Activated CD4-positive, alpha-beta T cell treated with anti-CD3 and anti-CD28 coated beads, Interleukin-2, amount 10 ng/mL, durations not matched to agents 7 days and 5 days (primary cell): ENCODE results near the gene EEF2K. TPM values are rescaled to one million over a fixed set of nuclear protein-coding genes. Genes with fewer than 3 reads are reported as not detected.
A peak's percentile ranks its signal among the peaks of the same experiment; 100 is the strongest.

Experiments used
- CTCF ChIA-PET: fragments of 350-600 bp; sonication (Branson Sonifier 250); formaldehyde crosslinking; loops from one replicate; lab custom pipeline; 2021; ENCODE audit warnings: antibody characterized with exemption; lab: Charles Lee
- POLR2A ChIA-PET: fragments of 350-600 bp; sonication (Branson Sonifier 250); formaldehyde crosslinking; loops from one replicate; lab custom pipeline; 2021; ENCODE audit warnings: antibody characterized with exemption; lab: Charles Lee
- DNase-seq: peaks from one replicate; pipeline ENCODE4 v3.0.0-alpha.2; 2020
- H3K27ac Mint-ChIP-seq: one replicate; pipeline ENCODE4 v1.8.0; 2021; ENCODE audit warnings: mild to moderate bottlenecking, moderate library complexity, mixed read lengths
- H3K27me3 Mint-ChIP-seq: one replicate; pipeline ENCODE4 v1.8.0; 2021; ENCODE audit warnings: mixed read lengths
- H3K36me3 Mint-ChIP-seq: one replicate; pipeline ENCODE4 v1.8.0; 2021; ENCODE audit warnings: low read depth, mixed read lengths
- H3K4me1 Mint-ChIP-seq: one replicate; pipeline ENCODE4 v1.8.0; 2021; ENCODE audit warnings: mixed read lengths
- H3K4me3 Mint-ChIP-seq: one replicate; pipeline ENCODE4 v1.8.0; 2021; ENCODE audit warnings: mild to moderate bottlenecking, moderate library complexity, mixed read lengths
- H3K9me3 Mint-ChIP-seq: one replicate; pipeline ENCODE4 v1.8.0; 2021; ENCODE audit warnings: mixed read lengths
- total RNA-seq, 2 experiments: library from RNA; stranded (reverse); gene quantifications; one replicate each; pipeline ENCODE4 v1.2.3, GENCODE V29; 2021

EEF2K gene
- total RNA-seq, 2 experiments from 2014 or later = 21.9 to 23.8 TPM

DNA sequence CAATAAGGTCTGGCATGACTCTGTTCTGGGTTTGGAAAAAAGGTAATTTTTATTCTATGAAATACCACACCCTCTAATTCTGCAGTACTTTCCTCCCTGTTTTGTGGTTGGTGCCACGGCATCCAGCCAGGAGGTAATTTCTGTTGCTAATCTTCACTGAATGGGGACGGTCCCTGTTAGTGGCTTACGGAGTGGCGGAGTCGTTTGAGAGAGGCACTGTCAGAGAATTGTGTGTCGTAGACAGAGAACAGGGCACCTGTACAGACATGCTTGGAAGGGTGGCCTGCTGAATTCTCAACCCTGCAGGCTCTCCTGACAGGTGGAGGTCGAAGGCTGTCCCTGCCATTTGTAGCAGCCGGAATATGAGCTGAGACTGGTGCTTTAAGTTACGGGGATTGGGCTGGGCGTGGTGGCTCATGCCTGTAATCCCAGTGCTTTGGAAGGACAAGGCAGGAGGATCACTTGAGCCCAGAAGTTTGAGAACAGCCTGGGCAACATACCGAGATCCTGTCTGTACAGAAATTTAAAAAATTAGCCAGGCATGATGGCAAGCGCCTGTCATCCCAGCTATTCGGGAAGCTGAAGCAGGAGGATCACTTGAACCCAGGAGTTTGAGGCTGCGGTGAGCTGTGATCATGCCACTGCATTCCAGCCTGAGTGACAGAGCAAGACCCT lies 33.2 kb downstream of the EEF2K start:
- Mint-ChIP-seq H3K36me3 (peaks cover 18% of the 10 kb centered on the region), H3K27ac (peak overlapping the region; percentile 79), H3K27me3 (no peaks in the 10 kb centered on the region), H3K4me3 (no peak overlapping the region), H3K9me3 (no peaks in the 10 kb centered on the region), H3K4me1 (peaks cover 36% of the 10 kb centered on the region)
- DNase-seq = no peak
- ChIA-PET POLR2A (no interaction called here), CTCF (interaction anchor here (0.6 to 1.9 kb wide), 2 partner anchors 21 to 1358 kb away, joined by 4 read pairs; no protein-coding TSS in a partner anchor)

DNA sequence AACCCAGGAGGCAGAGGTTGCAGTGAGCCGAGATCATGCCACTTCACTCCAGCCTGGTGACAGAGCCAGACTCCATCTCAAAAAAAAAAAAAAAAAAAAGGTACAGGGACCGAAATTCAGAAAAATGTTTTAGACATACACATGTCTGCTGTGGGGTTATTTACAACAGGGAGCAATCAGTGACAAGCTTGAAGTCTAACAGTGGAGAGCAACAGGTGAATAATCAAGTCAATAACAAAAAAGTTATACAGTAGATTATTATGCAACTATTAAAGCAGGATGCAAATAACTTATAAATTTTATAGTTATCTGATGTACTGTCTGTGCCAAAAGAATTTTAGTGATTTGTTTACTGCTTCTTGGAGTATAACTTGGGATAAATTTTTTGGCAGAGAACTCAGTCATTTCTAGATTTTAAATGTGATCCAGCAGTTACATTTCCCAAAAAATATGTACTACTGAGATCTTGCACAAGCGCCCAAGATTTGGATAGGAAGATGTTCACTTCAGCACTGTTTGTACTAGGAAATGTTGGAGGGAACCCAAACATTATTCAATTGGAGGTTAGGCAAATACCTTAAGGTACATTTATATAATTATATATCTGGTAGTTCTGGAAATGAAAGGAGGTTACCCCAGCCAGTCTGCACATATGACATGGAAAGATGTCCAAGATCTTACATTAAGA lies 34.1 kb downstream of the EEF2K start:
- Mint-ChIP-seq H3K4me3 (no peak overlapping the region), H3K4me1 (peaks cover 36% of the 10 kb centered on the region)

DNA sequence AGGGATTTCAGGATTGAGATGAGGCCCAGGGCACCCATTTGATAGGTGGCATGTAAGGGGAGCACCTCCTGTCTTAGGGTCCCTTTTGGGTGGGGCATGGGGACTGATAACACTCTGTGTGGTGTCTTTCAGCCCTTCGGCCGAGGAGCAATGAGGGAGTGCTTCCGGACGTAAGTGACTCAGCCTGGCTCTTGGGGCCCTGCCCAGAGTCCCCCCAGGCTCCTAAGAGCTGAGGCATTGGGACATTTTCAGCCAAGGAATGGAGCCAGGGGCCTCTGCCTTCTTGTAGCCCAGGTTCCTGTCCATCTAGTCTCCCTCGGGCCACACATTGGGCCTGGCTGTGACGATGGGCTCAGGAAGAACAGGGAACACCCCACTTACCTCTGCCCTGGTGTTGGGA lies 44.4 kb downstream of the EEF2K start:
- POLR2A ChIA-PET = no interaction called here
- Mint-ChIP-seq H3K4me3 (no peak overlapping the region), H3K27ac (no peak overlapping the region), H3K9me3 (peaks cover 4% of the 10 kb centered on the region), H3K4me1 (no peaks in the 10 kb centered on the region), H3K27me3 (no peaks in the 10 kb centered on the region), H3K36me3 (peaks cover 46% of the 10 kb centered on the region)
- no peak for DNase-seq
- CTCF ChIA-PET = interaction anchor here (0.8 to 2.8 kb wide), 2 partner anchors 12 to 47 kb away, joined by 3 to 8 read pairs; partner anchors contain the start of gene POLR3E

More for the DNA sequence above, 34.1 kb downstream of the EEF2K start:
- CTCF ChIA-PET = interaction anchor here (0.7 to 3.0 kb wide), 4 partner anchors 13 to 58 kb away, joined by 4 to 17 read pairs (median 4); no protein-coding TSS in a partner anchor
- POLR2A ChIA-PET = no interaction called here
- peaks cover 17% of the 10 kb centered on the region for H3K36me3 Mint-ChIP-seq
- no peaks in the 10 kb centered on the region for H3K9me3 Mint-ChIP-seq
- peak overlapping the region; percentile 96 for H3K27ac Mint-ChIP-seq
- H3K27me3 Mint-ChIP-seq = no peaks in the 10 kb centered on the region
- no peak for DNase-seq

DNA sequence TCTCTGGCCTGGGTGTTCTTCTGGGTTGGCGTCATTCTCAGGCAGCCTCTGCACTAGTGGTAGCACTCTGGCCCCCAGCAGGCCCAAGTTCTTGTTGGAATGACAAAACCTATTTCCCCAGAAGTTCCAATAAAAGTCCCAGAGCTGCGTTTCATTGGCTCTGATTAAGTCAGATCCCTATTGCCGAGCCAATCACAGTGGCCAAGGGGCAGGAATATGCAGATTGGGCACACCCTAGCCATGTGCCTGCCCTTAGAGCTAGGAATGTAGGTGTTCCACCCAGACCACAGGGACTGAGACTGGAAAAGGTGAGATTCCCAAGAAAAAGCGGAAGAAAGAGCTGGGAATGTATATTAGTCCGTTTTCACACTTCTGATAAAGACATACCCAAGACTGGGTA lies 46.2 kb downstream of the EEF2K start:
- Mint-ChIP-seq H3K27ac (no peak overlapping the region), H3K36me3 (peaks cover 51% of the 10 kb centered on the region), H3K4me1 (no peaks in the 10 kb centered on the region), H3K4me3 (no peak overlapping the region), H3K9me3 (peaks cover 4% of the 10 kb centered on the region), H3K27me3 (no peaks in the 10 kb centered on the region)
- CTCF ChIA-PET = interaction anchor here (0.8 to 3.0 kb wide), 4 partner anchors 8 to 26 kb away, joined by 3 to 17 read pairs (median 6); no protein-coding TSS in a partner anchor
- no peak for DNase-seq
- POLR2A ChIA-PET = no interaction called here

DNA sequence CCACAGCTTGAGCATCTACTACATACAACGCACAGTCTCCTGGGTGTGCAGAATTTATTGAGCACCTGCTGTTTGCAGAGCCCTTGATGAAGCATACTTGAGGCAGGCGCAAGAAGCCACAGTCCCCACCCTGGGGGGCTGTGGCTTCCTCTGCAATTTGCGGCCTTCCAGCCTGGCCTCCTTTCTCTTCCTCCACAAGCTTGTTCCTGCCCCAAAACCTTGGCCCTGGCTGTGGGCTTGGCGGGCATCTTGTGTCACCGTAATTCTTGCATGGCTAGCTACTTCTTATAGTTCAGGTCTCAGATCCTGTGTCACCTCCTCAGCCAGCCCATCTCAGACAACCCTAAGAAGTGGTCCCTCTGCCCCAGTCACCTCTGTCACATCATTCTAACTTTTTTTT lies 47.2 kb downstream of the EEF2K start:
- no peak for DNase-seq
- Mint-ChIP-seq H3K4me3 (no peak overlapping the region), H3K27ac (no peak overlapping the region), H3K36me3 (peaks cover 60% of the 10 kb centered on the region), H3K4me1 (no peaks in the 10 kb centered on the region), H3K9me3 (peaks cover 4% of the 10 kb centered on the region), H3K27me3 (no peaks in the 10 kb centered on the region)
- CTCF ChIA-PET = interaction anchor here (0.6 to 3.0 kb wide), 3 partner anchors 11 to 1521 kb away, joined by 3 to 17 read pairs (median 5); no protein-coding TSS in a partner anchor
- POLR2A ChIA-PET = interaction anchor here (0.6 kb wide), 1 partner anchor 30 kb away, joined by 4 read pairs; no protein-coding TSS in a partner anchor

DNA sequence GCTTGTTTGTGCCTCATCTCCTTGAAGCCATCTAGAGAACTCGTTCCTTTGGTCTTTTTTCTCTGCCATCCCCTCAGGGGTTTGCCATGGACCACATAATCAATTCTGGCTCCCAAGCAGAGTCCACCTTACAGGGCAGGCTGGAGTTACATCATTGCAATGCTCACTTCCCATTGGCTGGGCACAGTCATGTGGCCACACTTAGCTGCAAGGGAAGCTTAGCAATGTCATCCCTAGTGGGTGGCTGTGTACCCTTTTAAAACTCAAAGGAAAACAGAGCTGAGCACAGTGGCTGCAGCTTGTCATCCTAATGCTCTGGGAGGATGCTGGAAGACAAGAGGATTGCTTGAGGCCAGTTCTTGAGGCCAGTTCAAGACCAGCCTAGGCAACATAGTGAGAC lies 49.3 kb downstream of the EEF2K start:
- Mint-ChIP-seq H3K27me3 (no peaks in the 10 kb centered on the region), H3K4me1 (no peaks in the 10 kb centered on the region), H3K9me3 (peaks cover 4% of the 10 kb centered on the region), H3K27ac (no peak overlapping the region), H3K4me3 (no peak overlapping the region), H3K36me3 (peaks cover 68% of the 10 kb centered on the region)
- POLR2A ChIA-PET = no interaction called here
- DNase-seq = no peak
- CTCF ChIA-PET = interaction anchor here (1.3 kb wide), 1 partner anchor 9 kb away, joined by 4 read pairs; no protein-coding TSS in a partner anchor

DNA sequence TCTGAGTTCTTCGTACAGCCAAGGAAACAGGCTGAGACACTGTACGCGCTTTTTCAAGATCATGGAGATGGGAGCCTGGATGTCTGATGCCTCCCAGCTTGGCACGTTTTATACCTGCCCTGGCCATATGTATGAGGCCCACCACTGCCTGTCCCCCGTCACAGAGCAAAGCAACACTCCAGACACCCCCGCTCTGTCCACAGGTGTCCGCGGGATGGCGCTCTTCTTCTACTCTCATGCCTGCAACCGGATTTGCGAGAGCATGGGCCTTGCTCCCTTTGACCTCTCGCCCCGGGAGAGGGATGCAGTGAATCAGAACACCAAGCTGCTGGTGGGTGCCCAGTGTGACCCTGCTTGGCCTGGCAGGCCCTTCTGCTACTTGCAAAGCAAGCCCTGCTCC lies 51.4 kb downstream of the EEF2K start:
- peaks cover 11% of the 10 kb centered on the region for H3K4me1 Mint-ChIP-seq
- no peak overlapping the region for H3K27ac Mint-ChIP-seq
- ChIA-PET CTCF (no interaction called here), POLR2A (no interaction called here)
- no peak overlapping the region for H3K4me3 Mint-ChIP-seq
- peaks cover 4% of the 10 kb centered on the region for H3K9me3 Mint-ChIP-seq
- H3K36me3 Mint-ChIP-seq = peaks cover 64% of the 10 kb centered on the region
- no peaks in the 10 kb centered on the region for H3K27me3 Mint-ChIP-seq
- DNase-seq = no peak

DNA sequence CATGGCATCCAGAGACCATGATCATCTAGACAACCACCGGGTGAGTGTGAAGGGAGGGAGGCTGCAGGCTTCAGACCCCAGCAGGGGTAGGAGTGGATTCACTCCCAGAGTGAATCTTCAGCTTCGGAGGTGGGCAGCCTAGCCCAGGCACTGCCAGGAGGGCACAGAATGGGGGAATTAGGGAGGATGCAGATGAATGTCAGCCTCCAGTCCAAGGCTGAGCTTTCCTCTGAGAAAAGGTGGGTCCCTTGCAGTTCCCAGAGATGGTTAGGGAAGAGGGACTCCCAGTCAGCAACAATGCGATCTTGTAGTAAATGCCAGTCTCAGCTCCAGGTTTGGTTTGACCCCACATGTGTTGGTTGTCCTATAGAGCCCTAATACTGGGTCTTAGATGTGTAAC lies 54.4 kb downstream of the EEF2K start:
- peaks cover 37% of the 10 kb centered on the region for H3K4me1 Mint-ChIP-seq
- no peak for DNase-seq
- no peak overlapping the region for H3K4me3 Mint-ChIP-seq
- no peaks in the 10 kb centered on the region for H3K9me3 Mint-ChIP-seq
- H3K27me3 Mint-ChIP-seq = no peaks in the 10 kb centered on the region
- ChIA-PET CTCF (interaction anchor here (0.6 to 1.4 kb wide), 2 partner anchors 8 to 21 kb away, joined by 3 to 4 read pairs; no protein-coding TSS in a partner anchor), POLR2A (no interaction called here)
- H3K27ac Mint-ChIP-seq = no peak overlapping the region
- H3K36me3 Mint-ChIP-seq = peaks cover 49% of the 10 kb centered on the region

DNA sequence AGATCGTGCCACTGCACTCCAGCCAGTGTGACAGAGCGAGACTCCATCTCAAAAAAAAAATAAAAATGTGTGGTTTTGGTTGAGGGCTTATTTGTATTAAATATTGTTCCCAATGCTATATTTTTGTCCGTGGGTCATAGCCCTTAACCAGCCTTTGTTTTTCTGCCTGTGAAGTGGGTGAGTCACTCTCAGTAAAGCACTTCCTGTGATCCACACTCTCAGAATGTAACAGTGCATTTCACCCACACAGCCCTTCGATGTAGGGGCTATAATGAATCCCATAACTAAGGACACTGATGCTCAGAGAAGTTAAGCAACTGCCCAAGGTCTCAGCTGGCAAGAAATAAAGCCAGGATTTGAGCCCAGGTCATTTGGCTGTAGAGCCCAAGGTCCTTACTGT lies 56.4 kb downstream of the EEF2K start:
- POLR2A ChIA-PET = no interaction called here
- Mint-ChIP-seq H3K9me3 (no peaks in the 10 kb centered on the region), H3K36me3 (peaks cover 45% of the 10 kb centered on the region), H3K4me3 (no peak overlapping the region), H3K27ac (peak overlapping the region; percentile 76), H3K27me3 (no peaks in the 10 kb centered on the region), H3K4me1 (peaks cover 40% of the 10 kb centered on the region)
- CTCF ChIA-PET = interaction anchor here (1.2 to 1.9 kb wide), 2 partner anchors 11 to 47 kb away, joined by 3 to 8 read pairs; no protein-coding TSS in a partner anchor
- no peak for DNase-seq

DNA sequence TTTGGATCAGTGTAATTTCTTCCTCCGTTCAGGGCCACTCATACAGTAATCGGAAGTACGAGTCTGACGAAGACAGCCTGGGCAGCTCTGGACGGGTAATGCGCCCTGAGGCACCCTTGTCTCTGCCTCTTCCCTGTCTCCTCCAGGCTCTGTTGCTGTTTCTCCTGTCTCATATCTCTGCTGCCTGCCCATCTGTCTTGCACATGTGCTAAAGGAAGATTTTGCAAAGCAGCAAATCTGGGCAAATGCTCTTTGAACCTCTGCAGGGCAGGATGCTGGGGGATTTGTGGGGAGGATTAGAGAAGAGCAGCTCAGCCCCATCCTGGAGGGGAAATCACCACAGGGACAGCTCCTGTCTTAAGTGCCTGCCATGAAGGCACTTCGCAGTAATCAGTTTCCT lies 58.7 kb downstream of the EEF2K start:
- H3K4me1 Mint-ChIP-seq = peaks cover 40% of the 10 kb centered on the region
- H3K9me3 Mint-ChIP-seq = no peaks in the 10 kb centered on the region
- ChIA-PET POLR2A (interaction anchor here (0.6 kb wide), 1 partner anchor 29 kb away, joined by 3 read pairs; no protein-coding TSS in a partner anchor), CTCF (interaction anchor here (1.1 kb wide), 1 partner anchor 9 kb away, joined by 4 read pairs; no protein-coding TSS in a partner anchor)
- DNase-seq = peak; percentile 47
- H3K27ac Mint-ChIP-seq = peak overlapping the region; percentile 57
- peaks cover 31% of the 10 kb centered on the region for H3K36me3 Mint-ChIP-seq
- no peak overlapping the region for H3K4me3 Mint-ChIP-seq
- no peaks in the 10 kb centered on the region for H3K27me3 Mint-ChIP-seq

DNA sequence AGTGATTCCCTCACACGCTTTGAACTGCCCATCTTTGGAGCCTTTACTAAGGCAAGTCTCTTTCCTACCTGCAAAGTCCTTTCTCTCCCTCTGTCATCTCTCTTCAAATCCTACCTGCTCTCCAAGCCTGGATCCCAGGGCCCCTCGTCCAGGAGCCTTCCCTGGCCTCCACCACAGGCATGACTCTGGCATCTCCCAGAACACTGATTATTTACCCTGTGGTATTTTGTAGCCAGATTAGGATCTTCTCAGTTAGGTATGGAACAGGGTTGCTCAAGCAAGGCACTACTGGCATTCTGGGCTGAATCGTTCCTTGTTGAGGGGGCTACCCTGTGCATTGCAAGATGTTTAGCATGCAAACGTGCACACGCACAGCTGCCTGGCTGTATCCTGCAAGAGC lies 59.3 kb downstream of the EEF2K start:
- Mint-ChIP-seq H3K4me3 (no peak overlapping the region), H3K27me3 (no peaks in the 10 kb centered on the region), H3K36me3 (peaks cover 27% of the 10 kb centered on the region), H3K9me3 (no peaks in the 10 kb centered on the region), H3K27ac (peak overlapping the region; percentile 15), H3K4me1 (peaks cover 42% of the 10 kb centered on the region)
- no peak for DNase-seq
- POLR2A ChIA-PET = no interaction called here
- CTCF ChIA-PET = no interaction called here

DNA sequence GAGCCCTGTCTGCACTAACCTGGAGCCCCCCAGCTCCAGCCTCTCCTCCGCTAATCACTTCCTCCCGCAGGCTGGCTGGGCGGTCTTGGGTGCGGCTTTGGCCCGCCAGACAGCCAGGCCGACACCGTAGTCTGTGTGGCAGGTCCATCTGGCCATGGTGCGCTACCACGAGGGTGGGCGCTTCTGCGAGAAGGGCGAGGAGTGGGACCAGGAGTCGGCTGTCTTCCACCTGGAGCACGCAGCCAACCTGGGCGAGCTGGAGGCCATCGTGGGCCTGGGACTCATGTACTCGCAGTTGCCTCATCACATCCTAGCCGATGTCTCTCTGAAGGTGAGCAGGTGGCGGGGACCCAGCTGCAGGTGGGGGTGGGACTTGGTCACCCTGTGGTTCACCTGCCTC lies 60.5 kb downstream of the EEF2K start:
- no peaks in the 10 kb centered on the region for H3K9me3 Mint-ChIP-seq
- H3K27ac Mint-ChIP-seq = no peak overlapping the region
- H3K4me1 Mint-ChIP-seq = peaks cover 43% of the 10 kb centered on the region
- H3K36me3 Mint-ChIP-seq = peaks cover 24% of the 10 kb centered on the region
- DNase-seq = no peak
- ChIA-PET CTCF (interaction anchor here (0.6 to 1.5 kb wide), 3 partner anchors 10 to 60 kb away, joined by 3 to 5 read pairs (median 3); partner anchors contain the start of gene EEF2K), POLR2A (no interaction called here)
- no peak overlapping the region for H3K4me3 Mint-ChIP-seq
- no peaks in the 10 kb centered on the region for H3K27me3 Mint-ChIP-seq
